Measurements from ENCODE around the gene NR6A1.

The NR6A1 gene

GRCh38 chr9:124720429-124721108 lies 50.5 kb downstream of the NR6A1 start:
- DNase-seq = no peak

- DNase-seq = no peak
Observed at GRCh38 chr9:124718928-124719327, 52.2 kb downstream of the NR6A1 start.

GRCh38 chr9:124717597-124717996 lies 53.5 kb downstream of the NR6A1 start:
- no peak for DNase-seq

- no peak for DNase-seq
Observed at GRCh38 chr9:124716808-124717207, 54.3 kb downstream of the NR6A1 start.

DNA sequence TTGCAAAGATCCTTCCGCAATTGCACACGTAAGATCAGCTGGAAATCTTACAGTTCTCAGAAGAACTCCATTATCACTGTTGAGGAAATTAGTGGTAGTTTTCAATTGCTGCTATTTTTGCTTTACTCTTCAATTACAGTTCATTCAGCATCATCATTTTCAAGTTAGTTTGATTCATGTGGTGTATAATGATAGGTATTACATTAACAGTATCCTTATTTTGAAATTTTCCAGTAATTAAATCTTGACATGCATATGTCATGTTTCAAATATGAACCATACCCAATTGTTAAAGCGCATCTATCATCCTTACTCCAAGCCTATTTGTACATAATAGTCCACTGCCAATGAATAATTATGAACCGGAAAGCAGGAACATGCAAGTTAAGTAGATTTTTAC lies 60.3 kb downstream of the NR6A1 start:
- no peak for DNase-seq

DNA sequence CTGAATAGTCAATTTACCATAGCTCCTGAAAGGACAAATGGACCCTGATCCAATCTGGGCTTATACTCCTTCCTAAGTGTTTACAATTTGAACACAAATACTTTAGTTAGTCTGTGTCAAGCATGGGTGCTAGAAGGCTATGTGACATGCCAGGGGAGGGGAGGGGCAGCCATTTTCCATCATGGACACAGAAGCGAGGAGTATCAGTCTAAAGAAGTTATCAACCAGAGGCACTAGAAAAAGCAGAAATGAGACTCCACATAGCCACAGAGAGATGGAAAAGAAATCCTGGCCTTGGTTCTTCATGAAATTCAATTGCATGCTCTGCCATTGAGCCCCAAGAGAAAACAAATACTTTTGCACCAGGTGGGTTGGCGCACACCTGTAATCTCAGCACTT lies 61.8 kb downstream of the NR6A1 start:
- no peak for DNase-seq

DNA sequence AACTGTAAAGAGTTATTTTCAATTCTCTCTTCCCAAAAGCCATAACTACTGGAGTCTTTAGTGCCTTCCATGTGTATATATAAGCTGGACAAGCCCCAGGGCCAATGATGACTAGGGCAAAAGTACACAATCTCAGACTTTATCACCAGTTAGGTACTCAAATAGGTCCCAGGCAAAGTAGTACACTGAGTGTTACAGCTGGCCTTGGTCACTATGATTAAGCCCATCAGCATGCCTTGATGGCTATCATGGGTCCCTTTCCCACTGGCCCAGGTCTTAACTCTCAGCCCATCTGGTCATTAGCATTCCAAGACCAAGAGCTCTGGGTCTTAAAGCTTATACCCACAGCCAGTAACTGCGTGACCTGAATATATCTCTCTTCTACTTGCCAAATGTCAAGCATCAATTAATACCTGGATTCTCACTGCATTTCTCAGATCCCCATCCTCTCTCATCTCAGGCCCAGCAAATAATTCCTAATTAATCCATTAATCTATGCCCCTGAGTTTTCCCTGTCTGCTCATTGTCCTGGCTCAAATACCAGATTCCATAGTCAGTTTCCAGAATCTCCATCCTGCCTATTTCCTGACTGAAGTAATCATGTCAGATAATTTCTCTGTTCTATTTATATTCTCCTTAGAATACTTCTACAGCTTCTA lies 62.3 kb downstream of the NR6A1 start:
- DNase-seq = no peak

DNA sequence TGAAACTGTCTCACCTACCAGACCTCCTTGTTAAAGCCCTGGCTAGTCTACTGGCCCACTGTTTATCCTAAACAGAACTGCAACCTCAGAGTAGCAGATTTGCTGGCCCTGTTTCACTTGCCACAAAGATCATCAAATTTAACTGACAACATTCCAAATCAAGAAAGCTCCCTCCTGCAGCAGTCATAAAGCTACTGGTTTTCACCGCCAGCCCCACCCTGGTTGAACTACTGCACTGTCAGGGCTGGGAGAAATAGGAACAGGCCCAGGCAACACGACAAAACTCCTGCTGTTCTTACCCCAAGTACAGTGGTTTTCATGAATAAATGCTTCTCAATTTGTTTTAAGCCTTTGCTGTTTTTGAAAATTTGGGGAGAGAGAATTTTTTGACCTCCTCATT lies 63.0 kb downstream of the NR6A1 start:
- no peak for DNase-seq

DNA sequence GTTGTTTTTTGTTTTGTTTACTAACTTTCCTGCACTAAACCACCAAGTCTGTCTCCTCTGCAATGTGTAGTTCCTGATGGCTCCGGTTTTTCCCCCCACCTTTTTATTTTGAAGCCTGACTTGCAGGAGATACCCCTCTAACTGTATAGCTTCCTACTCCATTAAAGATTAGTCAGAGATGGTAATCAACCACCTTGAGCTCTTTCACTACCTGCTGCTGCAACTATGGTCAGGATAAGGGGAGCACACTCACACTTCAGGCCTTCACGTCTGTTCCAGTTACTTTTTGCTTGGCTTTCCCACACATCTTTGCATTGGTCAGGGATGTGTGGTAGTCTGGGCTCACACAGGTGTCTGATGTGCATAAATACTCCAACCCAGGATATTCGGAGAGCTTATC lies 63.4 kb downstream of the NR6A1 start:
- no peak for DNase-seq

- DNase-seq = no peak
Observed at GRCh38 chr9:124706685-124707084, 64.4 kb downstream of the NR6A1 start.

DNA sequence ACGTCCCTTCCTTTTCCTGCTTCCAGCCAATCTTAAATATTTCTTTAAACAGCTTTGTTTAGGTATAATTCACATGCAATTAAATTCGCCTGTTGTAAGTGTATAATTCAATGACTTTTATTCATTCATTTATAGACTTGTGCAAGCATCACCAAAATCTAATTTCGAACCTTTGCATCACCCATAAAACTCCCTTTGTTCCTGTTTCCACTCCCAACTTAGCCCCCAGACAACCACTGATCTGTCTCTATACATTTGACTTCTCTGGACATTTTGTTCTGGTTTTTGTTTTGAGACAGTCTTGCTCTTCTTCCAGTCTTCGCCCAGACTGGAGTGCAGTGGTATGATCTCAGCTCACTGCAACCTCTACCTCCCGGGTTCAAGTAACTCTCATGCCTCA lies 71.5 kb downstream of the NR6A1 start:
- no peak for DNase-seq

GRCh38 chr9:124698265-124698664 lies 72.8 kb downstream of the NR6A1 start:
- DNase-seq = no peak

GRCh38 chr9:124697326-124698200 lies 73.5 kb downstream of the NR6A1 start:
- DNase-seq = no peak

DNA sequence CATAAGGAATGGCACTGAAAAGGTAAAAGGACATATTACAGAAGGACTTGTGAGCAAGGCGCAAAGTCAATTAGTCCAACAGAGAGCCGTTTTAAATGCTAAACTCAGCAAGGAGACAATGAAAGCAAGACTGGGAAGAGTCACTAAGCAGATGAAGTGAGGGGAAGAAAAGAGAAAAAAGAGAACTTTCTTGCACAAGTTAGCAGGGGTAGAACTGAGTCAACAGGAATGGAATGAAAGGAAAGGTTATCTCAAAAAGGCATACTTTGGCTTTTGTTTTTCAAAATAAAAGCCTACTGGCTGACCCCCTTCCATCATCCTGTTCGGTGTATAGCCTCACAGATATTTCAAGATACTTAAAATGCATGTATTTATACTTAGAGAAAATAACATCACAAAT lies 75.0 kb downstream of the NR6A1 start:
- no peak for DNase-seq

GRCh38 chr9:124695280-124695890 lies 75.7 kb downstream of the NR6A1 start:
- DNase-seq = no peak

DNA sequence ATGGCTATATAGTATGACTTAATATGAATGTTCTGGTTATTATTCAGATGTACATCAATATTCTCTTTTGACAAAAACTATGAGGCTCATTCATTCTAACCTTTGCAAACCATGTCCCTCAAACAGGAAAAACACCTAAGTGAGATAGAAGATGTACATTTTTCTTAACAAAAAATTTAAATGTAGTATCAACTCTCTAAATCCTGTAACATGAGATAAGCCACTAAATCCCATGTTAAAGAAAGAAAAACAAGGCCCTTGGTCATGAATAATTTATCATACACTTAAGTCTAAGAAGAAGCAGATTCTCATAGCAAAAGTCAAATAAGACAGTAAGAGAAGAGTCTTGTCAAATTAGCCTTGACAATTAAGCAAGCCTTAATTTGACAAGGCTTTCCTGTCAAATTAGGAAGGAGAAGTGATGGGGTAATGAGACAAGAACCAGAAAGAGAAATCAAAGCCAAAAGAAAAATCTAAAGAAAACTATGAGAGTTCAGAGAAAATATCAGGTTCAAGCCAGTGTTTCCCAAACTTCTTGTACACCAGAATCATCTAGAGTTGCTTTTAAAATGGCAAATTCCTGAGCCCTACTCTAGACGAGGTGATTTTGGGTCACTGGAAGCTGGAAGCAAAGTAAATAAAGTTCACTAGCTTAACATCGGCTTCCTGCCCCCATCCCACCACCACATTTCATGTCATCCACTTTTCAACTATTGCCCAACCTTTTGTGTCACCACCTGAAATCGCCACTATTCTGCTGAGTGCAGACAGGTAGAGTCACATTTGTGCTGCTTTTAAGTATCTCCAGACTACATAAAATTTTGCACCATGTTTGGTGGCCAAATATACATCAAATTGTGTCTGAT lies 76.5 kb downstream of the NR6A1 start:
- no peak for DNase-seq

DNA sequence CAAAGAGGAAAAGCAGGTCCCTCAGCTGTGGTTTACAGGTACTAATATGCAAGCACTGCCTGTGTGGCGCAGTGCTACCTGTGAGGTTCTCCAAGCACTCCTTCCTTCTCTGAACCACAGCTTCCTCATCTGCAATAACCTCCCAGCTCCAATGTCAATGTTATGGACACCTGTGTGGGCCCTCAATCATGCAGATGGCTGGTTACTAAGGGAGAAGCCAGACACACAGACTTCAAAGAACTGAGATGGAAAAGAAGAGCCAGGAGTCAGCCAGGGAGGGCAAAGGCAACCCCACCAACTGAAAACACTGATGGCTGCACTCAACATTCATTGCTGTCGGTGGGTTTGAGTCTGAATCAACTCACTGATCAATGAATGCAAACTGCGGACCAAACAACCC lies 77.7 kb downstream of the NR6A1 start:
- no peak for DNase-seq

- DNase-seq = no peak
Observed at GRCh38 chr9:124688238-124688904, 82.7 kb downstream of the NR6A1 start.

DNA sequence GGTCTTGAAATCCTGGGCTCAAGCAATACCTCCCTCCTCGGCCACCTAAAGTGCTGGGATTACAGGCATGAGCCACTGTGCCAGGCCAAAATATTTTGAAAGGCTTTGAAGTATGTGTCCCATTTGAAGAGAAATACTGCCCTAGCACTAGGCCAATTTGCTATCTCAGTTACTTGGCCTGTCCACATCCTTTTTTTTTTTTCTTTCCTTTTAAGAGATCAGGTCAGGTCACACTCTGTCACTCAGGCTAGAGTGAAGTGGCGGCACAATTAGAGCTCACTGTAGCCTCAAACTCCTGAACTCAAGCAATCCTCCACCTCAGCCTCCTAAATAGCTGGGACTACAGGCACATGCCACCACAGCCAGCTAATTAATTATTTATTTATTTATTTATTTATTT lies 84.2 kb downstream of the NR6A1 start:
- DNase-seq = no peak

DNA sequence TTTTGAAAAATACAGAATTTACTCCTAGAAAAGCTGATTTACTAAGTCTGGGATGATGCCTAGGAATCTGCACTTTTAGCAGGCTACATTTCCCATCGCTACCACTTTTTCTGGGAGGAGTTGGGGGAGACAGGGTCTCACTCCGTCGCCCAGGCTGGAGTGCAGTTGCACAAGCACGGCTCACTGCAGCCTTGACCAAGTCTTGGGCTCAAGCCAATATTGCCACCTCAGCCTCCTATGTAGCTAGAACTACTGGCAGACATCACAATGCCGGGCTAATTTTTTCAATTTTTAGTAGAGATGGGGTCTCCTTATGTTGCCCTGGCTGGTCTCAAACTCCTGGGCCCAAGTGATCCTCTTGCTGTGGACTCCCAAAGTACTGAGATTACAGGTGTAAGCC lies 85.9 kb downstream of the NR6A1 start:
- DNase-seq = no peak

DNA sequence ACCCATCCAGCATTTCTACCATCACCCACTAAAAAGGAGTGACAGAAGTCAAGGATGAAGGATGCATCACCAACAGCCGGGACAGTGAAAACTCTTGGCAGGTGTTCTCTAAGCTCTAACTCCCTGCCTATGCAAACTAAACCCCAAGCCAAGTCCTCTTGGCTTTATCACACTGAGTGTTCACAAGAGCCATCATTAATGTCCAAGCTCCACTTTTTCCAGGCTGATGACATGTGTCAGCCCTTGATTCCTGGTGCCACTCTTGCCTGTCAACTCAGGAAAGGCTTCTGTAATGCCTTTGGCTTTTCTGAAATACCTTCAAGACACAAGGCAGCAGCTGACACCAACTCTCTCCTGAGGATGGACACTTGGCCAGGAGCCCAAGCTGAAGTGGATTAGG lies 86.9 kb downstream of the NR6A1 start:
- DNase-seq = no peak

- DNase-seq = no peak
Observed at GRCh38 chr9:124683043-124683442, 88.1 kb downstream of the NR6A1 start.
